NOMO-1 treated with dmso at 0.1 percent for 144 hours (cell line): ENCODE data around the gene TIMP2.
A peak's percentile ranks its signal among the peaks of the same experiment; 100 is the strongest.
"Not testable (repeated sequence)": the region's sequence is repeated elsewhere in the genome, so short reads cannot be mapped to it uniquely, and the experiment has no call there.

ENCODE experiments used
- DNase-seq: peaks from one replicate; lab custom pipeline; 2025; ENCODE audit not compliant: unreplicated experiment; lab: John Stamatoyannopoulos, UW

The TIMP2 gene, protein sequence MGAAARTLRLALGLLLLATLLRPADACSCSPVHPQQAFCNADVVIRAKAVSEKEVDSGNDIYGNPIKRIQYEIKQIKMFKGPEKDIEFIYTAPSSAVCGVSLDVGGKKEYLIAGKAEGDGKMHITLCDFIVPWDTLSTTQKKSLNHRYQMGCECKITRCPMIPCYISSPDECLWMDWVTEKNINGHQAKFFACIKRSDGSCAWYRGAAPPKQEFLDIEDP

GRCh38 chr17:78925234-78925633 is at the start of gene TIMP2:
TSS of gene TIMP2 (minus strand) at chr17:78925387. CDS start at chr17:78925088, 299 bp downstream.
- peak; percentile 70 for DNase-seq

- DNase-seq = no peak
Observed at GRCh38 chr17:78973792-78974520, 48.8 kb upstream of the TIMP2 start.

DNA sequence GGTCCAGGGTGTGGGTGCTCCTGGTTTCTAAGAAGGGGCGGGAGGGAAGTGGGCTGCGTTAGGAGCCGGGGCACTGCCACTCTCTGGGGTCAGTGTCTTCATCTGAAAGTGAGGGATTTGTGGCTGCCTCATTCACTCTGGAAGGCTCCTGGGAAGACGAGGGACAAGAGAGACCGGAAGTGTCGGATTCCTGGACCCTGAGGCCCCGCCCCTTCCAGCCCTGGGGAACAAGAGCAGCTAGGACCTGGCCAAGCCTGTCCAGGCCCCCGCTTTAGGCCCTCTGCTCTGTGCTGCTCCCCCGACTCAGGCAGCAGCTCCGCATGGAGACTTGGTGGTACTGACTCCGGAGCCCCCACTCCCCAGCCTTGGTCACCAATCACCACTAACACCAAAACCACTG is 48.0 kb upstream of the TIMP2 start:
- no peak for DNase-seq

GRCh38 chr17:78972507-78973105 is 47.4 kb upstream of the TIMP2 start:
- no peak for DNase-seq

DNA sequence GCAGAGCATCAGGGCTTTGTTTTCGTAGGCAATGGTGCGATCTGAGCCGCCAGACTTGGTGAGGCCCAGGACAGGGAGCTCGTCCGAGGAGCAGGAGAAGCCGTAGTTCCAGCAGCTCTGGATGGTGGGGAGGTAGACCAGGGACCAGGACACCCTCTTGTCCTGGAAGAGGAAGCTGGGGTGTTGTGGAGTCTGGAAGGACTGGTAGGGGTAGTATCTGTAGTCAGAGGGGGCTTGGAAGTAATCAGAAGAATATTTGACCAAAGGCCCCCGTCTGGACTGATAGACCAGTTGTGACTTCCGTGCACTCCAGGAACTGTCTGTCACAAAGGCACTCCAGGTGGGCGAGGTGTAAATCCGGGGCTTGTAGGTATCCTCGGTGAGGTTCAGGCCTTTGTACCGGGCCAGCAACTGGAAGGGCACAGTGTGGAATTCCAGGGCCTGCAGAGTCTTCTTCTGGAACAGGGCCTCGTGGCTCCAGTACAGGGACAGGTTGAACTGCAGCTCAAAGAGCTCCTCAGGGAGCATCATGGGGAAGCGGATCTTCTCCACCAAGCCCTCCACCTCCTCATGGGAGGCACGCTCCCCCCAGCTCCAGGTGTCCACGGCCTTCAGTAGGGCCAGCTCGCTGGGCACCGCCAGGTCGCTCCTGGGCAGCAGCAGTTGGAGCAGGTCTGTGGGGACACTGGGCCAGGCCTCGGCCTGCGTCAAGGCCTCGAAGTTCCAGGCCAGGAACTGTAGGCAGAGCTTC is 46.7 kb upstream of the TIMP2 start:
- DNase-seq = no peak

DNA sequence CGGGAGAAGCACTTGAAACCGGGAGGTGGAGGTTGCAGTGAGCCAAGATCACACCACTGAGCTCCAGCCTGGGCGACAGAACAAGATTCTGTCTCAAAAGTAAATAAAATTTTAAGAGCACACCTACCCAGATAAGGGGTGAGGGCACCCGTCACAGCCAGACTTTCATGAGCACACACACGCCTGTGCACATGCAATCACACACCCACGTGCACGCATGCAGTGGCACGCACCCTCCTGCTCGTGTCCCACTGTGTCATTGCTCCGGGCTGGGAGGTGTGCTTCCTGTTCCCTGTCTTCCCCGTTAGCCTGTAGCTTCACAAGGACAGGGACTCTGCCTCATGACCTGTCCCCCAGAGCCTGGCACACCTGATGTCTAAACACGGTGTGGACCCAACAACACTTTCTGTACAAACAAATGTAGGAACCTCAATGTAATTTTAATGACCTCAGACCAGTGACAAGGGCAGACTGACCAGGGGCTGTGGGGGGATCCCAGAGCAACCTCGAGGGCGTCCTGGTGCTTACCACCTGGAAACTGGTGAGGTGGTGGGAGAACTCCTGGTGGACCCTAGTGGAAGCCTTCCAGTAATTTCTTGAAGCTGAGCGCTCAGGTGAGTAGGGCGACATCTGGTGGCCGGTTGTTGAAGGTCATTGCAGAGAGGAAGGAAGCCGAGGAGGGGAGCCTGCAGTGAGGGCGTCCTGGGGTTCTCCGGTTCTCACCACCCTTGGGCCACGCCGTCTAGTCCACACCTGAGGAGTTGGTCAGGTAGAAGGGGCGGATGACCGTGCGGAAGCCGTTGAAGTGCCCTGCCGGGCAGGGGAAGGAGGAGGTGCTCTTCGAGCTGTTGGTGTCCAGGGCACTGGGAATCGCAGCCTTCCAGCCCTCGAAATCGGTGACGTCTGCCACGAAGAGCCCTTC is 45.9 kb upstream of the TIMP2 start:
- peak; percentile 68 for DNase-seq

DNA sequence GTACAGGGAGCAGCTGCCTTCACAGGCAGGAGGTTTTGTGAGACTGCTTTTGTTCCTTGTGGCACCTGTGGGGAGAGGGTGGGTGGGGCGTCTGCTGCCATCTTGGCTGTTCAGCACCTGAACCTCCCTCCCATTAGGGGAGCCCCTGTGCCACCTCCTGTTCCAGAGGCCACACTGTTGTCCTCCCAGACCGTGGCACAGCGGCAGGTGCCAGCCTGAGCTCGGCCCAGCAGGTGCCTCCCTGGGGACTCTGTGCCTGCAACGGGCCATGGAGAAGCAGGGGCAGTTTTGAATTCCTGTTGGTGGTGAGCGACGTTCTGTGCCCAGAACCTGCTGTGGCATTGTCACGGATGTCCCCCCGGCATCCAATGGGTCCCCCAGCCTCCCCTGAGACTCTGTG is 44.7 kb upstream of the TIMP2 start:
- DNase-seq = no peak

DNA sequence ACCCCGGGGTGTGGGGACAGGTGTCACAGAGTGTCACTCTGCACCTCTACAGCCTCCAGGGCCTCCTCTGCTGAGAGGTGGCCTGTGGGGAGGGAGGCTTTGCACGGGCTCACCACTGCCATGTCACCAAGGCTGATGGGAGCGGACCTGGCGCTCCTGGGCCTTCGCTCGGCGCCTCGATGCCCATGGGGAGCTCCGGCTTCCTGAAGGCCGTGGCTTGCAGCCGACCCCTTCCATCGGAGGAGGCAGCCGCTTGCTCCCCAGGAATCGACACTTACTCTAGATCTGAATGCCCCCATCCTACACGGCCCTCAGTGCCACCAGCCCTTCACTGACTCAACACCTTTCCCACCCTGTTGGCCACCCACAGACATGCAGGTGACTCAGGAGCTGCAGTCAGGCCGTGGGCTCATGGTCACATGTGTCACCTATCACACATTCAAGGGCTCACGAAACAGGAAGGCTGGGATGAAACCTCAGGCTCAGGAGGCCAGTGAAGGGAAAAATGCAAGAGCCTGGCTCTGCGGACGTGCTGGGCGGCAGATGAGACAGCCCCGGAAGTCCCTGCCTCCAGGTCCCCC is 42.7 kb upstream of the TIMP2 start:
- DNase-seq = no peak

GRCh38 chr17:78966910-78967600 is 41.9 kb upstream of the TIMP2 start:
- DNase-seq = no peak

GRCh38 chr17:78966123-78966813 is 41.1 kb upstream of the TIMP2 start:
- no peak for DNase-seq

DNA sequence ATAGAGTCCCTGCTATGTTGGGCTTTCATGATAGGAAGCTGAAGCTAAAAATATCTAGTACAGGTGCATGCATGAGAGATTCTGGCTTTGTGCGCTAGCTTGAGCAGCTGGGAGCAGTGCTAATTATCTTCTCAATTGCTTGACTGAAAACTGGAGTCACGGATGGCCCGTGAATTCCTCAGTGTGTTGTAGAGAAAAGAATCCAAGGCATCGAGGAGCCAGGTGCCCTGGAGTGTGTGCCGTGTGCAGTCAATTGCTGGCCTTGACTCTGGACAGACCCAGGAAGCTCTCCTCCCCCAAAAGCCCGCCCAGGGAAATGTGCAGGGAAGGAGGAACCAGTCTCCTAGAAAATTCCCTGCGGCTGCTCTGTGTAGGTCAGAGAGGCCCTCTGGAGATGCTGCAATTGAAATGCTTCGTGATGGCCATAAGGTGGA is 40.3 kb upstream of the TIMP2 start:
- no peak for DNase-seq

DNA sequence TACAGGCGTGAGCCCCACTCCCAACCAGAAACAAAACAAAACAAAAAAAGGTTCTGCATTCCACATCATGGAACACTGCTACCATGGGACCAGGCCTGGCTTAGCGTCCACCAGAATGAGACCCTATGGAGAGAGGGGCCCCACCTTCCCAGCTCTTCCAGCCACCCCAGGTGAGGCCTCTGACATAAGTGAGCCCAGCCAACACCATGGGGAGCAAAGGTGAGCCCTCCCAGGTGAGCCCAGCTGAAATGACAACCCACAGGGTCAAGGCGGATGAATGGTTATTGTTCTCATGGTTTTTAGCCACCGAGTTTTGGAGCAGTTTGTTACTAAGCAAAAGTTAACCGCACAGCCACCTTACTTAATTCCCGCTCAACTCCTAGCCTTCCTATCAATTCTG is 38.2 kb upstream of the TIMP2 start:
- DNase-seq = no peak

DNA sequence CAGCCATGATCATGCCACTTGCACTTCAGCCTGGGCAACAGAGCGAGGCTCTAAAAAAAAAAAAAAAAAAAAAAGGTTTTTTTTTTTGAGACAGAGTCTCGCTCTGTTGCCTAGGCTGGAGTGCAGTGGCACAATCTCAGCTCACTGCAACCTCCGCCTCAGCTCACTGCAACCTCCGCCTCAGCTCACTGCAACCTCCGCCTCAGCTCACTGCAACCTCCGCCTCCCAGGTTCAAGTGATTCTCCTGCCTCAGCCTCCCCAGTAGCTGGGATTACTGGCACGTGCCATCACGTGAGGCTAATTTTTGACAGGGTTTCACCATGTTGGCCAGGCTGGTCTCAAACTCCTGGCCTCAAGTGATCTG is 37.8 kb upstream of the TIMP2 start:
- DNase-seq = not testable (repeated sequence)

DNA sequence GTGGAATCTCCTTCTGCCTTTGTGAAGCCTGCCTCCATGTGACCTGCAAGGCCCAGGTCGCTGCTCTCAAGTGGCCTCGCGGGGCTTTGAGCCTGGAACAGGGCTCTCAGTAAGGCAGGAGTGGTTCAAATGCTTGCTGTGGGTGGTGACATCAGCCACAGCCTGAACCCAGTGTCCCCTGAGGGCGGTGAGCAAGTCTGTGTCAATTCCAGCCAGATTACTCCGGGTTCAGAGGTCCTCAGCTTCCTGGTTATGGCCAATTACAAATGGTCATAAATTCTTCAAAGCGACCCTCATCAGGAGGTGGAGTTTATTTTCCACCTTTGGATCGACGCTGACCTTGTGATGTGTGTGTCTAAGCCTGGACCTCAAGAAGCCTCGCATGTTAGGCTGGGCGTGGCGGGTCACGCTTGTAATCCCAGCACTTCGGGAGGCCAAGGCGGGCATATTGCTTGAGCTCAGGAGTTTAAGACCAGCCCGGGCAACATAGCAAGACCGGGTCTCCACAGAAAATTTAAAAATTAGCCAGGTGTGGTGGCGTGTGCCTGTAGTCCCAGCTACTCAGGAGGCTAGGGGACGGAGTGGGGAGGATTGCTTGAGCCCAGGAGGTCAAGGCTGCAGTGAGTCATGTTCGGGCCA is 37.3 kb upstream of the TIMP2 start:
- DNase-seq = no peak

- DNase-seq = no peak
Observed at GRCh38 chr17:78961571-78961970, 36.4 kb upstream of the TIMP2 start.

DNA sequence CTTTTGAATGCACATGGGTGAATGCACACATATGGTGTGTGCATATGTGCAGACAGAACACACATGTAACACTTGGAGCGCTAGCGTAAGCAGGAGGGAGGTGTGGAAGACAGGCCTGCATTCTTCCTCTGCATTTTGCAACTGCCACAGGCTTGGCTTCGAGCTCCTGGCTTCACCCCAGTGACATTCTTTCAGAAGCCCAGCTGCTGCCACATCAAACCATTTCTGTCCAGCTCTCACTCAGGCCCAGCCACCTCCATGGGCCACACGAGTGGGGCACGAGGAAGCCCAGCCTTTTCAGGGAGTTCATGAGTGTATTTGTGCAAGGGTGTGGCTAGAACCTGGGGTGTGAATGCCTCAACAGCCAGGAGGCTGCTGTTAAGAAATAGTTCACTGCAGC is 35.7 kb upstream of the TIMP2 start:
- no peak for DNase-seq

DNA sequence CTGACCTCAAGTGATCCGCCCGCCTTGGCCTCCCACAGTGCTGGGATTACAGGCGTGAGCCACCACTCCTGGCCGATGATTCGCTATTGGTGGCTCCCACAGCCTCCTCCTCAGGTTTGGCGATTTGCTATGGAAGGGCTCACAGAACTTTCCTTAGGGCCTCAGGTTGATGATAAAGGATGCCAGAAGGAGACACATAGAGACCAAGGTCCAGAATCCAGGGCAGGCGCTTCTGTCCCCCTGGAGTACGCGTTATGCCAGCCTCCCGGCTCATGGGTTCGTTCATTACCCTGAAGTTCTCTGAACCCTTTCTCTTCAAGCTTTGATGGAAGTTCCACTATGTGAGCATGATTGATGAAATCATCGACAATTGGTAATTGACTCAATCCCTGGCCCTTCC is 34.6 kb upstream of the TIMP2 start:
- no peak for DNase-seq

DNA sequence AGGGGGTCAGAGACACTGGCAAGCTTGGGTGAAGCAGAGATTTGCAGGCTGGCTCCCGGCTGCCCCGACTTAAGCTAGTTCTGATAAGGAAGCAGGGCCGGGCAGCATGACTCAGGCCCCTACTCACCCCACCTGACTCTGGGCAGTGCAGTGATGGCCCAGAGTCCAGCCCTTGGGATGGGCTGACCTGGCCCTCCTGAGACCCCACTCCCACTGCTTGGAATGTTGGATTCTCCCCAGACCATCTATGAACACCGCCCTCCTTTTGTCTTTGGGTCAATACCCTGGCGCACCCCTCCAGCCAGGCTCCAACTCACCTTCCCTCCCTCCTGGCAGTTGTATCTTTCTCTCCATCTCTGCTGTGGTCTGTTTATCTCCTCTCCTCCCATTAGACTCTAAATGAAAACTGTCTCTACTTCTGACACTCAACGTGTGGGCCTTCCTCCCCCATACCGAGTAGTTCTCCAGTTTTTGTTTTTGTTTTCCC is 33.5 kb upstream of the TIMP2 start:
- no peak for DNase-seq
